GM21786 (cell line): ENCODE results near the gene CD164L2.

Source experiments
- ATAC-seq: cut with Tn5 transposase; IDR thresholded peaks from one replicate; pipeline ENCODE4 v1.9.1; 2021; ENCODE audit not compliant: unreplicated experiment

The CD164L2 gene

DNA sequence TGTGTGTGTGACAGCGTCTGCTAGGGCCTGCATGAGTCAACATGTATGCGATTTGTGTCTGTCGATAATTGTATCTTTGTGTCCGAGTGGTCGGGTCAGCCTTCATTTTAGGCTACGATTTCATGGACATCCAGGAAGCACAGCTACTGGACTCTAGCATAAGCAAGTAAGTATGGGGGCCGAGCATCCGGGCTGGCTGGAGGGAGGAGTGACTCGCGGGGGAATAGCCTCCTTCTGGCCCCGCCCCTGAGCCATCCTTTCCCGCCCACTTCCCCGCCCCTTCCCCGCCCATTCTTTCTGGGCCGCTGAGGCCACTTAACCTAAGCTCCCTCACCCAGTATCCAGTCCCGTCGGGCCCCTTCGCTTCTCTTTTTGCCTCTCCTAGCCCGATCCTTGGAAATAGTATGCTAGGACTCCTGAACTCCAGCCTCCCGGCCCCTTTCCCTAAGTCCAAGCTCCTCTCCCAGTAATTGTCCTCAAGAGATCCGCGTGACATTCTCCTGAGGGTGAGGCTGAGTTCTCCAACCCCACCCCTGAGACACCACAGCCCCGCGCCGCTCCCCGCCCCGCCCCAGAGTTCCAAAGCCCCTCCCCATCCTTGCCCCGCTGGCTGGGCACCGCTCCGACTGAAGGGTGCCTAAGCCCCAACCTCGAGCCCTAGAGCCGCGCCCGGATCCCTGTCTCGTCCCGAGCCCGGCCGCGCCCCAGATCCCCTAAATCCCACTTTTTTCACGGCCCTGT lies 17.6 kb downstream of the CD164L2 start:
- no peak for ATAC-seq

DNA sequence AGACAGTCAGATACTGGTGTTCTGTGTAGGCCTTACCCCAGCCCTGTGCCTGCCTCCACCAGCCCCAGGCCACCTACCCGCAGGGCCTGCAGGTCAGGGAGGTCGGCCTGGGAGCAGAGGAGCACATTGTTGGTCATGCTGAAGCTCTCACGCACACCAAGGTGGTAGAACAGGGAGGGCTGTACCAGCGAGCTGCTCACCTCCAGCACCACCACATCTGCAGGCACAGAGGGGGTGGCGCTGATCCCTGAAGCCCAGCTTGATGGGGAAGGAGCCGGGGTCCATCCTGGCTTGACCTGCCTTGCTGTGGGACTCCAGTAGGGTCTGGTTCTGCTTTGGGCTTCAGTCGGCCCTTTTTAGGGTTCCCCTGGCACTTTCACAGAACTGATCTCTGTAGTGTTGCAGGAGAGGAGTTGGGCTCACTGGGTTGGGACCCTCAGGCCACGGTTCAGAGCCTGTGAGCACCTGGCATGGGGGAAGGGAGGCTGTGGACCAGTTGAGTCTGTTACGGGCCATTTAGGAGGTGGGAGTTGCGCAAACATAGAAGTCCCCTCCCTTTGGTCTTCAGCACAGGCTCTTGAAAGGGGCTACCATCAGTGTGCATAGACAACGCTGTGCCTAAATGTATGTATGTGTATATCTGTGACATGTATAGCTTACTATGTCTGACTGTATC lies 18.3 kb downstream of the CD164L2 start:
- no peak for ATAC-seq

DNA sequence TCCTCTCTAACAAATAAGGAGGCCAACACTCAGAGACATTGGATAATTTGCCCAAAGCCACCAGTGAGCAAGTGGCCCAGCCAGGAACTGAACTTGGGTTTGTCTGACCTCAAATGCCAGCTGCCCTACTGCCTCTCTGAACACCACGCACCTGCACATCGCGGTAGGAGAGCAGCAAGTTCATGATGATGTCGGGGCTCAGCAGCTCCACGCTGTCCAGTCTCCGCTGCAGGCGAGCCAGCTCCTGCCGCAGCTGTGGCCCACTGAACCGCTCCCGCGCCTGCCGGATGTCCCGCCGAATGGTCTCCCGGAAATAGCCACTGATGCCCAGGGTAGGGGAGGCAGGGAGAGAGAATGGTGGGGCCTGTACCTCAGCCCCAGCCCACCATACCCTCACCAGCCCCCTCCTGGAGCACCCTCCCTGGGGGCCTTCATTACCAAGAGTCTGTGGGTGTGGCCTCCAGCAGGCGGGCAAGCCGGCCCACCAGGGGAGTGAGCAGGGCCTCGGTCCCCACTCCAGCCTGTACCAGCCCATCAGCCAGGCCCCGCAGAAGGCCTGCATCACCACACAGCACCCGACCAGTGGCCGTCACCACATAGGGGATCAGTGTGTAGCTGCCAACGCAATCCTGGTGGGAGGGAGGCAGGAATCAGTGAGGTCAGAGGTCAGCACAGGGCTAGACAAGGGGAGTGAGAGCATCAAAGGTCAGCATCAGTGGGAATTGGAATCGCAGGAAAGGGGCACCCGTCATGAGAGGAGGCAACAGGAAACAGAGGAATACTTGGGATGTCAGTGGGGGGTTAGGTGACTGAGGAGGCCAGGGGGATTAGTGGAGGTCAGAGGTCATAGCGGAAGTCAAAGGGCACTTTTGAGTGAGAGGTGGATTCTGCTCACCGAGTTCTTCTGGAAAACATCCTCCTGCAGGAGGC lies 19.1 kb downstream of the CD164L2 start:
- no peak for ATAC-seq

DNA sequence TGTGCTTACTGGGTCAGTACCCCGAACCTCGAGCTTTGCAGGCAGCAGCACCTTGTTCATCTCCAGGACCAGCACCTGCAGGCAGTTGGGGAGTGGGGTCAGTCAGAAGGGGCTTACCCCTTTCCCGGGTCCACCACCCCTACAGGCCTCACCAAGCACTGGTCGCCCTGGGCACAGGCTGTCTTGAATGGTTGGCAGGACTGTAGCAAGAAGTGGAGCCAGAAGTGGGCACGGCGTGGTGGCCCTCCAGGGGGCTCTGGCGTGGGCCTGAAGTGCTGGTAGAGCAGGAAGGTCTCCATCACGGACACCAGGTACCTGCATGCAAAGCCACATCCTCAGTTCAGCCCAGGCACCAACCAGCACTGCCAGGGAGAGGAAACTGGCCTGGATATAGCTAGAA lies 21.6 kb downstream of the CD164L2 start:
- no peak for ATAC-seq

DNA sequence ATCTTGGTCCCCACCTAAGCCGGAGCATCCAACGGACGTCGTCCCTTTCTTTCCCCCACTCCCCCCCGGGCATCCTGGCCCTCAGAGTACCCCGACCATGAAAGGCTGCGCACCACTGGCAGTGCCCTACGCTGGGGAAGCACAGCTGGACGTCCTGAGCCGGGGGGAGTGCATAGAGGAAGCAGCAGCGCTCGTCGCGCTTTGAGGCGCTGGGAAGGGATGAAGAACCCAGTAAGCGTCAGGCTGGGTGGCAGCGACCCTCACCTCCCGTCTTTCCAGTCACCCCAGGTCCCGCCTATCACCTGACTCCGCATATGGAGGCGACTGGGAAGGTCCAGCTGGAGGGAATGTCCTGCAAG lies 22.1 kb downstream of the CD164L2 start:
- no peak for ATAC-seq

DNA sequence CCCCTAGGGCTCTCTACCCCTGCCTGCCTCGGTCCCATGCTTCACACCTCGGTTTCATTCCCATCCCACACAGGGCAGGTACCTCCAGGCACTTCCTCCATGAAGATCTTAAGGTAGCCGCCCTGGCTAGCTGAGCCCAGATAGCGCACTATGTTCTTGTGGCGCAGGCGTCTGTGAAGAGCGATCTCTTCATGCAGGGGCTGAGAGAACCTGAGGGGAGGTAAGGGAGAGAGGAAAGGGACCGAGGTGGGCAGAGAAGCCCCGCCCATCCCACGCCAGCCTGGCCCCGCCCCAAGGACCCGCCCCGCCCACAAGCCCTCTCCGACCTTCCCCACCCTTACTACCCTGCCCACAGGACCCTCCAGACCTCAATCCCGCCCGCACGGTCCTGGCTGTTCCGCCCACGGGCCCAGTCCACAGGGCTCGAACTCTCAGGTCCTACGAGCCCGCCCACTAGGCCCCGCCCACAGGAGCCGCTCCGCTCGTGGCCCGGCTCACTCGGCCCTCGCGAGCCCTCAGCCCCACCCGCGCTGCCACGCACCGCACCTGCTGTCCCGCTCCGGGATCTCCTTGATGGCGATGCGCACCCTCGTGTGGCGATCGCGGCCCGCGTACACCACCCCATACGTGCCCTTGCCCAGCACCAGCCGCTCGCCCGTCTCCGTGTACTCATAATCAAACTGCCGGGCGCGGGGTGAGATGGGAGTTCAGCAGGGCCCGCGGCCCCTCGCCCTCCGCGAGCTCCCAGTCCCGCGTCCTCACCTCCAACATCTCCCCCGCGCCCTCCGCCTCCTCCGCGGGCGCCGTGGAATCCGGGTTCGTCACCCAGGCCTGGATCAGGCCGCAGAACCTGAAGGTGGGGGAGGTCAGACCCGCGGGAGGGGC lies 22.7 kb downstream of the CD164L2 start:
- ATAC-seq: no peak

DNA sequence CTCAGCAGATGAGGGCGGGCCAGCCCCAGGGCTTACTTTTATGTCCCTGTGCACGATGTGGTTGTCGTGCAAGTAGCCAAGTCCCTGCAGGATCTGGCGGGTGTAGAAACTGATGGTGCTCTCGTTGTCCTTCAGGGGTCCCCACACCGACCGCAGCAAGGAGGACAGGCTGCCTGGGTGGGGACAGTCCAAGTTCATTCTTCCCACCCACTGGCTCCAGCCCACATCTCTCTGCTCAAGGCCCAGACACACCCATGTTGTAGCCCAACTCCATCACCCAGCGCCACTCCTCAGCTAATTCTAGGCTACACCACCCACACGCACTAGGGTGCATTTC lies 23.3 kb downstream of the CD164L2 start:
- no peak for ATAC-seq

DNA sequence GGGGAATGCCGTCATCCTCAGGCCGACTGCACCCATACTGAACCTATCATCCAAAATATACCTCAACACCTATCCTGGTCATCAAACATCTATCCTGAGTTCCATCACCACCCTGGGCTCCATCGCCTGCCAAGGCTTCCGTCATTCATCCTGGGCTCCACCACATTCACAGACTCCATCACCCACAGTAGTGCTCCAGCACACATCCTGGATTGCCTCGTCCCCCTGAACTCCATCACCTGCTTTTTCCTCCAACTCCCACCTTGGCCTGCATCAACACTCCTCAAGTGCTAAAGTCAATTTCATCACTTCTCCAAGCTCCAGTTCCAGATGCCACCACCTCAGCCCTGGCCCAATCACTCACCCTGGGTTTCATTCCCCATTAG lies 24.2 kb downstream of the CD164L2 start:
- ATAC-seq: no peak

DNA sequence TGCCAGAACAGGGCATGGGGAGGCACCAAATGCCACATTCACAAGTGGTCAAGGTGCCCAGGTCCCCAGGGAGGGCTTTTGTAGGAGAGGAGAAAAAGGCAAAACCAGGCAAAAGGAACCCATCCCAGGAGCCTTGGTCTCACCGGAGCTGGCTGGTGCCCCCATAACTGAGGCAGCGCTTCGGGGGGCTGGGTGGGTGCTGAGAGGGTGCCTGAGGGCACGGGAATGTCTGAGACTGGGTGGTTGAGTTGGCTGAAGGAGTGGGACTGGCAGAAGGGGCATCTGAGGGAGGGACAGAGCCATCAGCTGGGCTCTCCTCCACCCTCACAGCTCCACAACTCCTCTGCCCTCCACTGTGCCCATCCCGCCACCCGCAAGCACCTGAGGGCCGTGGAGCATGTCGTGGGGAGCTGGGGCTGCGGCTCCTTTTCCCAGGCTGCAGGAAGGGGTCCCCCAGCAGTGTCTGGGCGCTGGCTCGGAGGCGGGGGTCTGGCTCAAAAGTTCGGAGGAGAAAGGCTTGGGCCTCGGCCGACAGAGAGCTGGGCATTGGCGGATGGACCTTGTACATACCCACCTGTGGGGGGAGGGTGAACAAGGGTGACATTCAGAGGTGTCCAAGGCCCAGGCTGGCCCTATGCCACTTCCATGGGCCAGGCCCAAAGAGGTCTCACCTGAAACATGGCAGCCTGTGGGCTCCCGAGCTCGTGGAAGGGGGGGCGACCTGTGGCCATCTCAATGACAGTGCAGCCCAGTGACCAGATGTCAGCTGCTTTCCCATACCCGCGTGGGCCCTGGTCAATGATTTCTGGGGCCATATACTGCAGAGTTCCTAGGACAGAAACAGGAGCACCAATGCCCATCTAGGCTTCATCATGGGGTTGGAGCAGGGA lies 24.9 kb downstream of the CD164L2 start:
- no peak for ATAC-seq

DNA sequence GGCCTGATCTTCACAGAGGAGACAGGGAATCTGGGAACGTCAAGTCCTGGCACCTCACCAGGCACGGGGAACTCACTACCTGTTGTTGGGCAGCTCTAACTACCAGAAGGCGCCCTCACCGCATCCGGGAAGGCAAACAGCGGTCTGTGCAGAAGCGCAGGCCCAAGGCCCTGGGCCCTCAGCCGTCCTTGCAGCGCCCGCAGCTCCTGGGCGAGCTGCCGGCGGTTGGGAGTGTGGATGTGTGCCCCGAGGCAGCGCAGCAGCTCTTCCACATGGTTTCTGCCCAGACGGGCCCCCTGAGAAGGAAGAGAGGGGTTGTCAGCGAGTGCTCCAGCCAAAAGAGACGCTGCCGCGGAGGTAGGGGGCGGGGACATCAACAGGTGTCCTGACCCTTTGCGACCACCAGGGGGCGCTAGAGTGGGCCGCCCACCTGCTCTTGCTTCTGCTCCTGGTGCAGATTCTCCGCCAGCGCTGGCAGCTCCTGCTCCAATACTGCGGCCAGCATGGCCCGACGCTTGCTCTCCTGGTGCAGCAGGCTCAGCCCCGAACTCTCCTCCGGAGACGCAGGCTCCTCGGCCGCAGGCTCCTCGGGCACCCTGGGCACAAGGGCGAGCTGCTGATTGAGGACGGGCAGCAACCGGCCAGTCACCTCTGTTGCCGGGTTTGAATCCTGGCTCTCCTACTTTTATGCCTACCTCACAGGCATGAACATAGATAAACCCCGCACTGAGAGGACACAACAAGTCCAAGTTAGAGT lies 25.7 kb downstream of the CD164L2 start:
- ATAC-seq: no peak

DNA sequence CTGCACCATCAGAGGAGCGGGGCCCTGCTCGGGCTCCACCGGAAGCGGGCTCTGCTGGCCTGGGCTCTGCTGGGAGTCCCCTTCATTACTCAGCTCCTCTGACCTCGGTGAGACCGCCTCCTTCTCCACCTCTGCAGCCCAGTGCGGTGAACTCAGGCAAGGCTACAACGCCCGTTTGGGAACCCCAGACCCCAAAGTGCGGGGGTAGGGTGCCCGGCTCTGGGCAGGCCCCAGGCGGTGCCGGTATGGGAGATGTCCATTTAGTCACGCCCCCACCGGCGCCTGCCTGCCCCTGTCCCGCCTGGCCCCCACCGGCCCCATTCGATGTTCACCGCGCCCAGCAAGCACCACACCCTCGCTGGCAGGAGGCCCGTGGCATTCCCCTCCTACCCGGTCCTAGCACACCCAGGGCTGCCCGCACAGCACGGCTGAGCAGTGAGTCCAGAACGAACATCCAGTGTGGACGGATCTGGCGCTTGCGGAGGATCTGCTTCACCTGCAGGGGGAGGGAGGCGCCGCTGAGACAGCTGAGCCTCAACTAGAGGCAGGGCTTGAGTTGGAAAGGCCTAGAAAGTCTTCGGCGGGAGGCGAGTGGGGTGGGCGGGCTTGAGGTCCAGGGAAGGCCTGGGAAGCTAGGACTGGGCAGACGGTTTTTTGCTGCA lies 26.4 kb downstream of the CD164L2 start:
- no peak for ATAC-seq

DNA sequence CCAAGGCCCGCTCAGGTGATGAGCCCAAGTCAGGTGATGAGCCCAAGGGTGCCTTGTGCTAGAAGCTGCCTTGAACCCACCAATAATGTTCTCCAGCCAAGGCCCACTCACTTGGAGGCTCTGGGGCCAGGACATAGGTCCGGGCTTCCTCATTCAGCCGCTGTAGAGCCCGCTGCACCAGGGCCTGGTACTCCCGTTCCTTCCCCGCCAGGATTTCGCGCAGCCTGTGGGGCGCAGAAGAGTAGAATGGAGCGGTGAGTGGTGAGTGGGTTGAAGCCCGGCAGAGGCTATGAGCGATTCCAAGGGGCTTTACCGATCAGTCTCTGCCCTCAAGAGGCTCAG lies 26.9 kb downstream of the CD164L2 start:
- ATAC-seq: no peak

DNA sequence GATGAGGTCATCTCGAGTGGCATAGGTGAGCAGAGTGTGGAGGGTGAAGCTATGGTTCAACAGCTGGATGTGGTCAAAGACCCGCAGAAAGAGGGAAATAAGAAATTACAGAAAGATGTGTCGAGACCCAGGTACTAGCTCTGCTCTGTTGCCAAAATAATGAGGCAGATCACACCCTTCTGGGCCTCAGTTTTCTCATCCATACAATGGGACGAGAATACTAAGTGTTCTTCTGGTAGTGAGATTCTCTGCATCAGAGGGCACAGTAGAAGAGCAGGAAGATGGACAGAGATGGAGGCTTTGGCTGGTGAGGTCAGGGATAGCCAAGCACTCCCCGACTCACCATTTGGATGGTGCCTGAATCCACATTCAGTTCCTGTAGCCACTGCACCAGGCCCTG lies 27.4 kb downstream of the CD164L2 start:
- no peak for ATAC-seq

DNA sequence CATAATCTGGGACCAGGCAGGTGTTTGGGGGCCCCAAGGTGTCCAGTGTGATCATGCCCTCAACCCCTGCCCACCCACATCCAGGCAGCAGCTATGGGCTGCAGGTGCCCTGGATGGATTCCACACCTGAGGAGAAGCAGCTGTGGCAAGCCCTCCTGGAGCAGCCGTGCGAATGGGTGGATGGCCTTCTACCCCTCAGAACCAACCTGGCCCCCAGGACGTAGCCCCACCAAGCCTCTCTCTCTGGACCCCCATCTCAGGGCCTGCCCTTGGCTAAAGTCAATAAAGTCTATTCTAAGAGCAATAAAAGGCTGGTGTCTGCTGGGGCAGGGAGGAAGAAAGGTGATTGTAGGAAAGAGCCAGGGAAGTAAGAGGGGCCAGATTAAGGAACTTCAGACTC lies 29.5 kb downstream of the CD164L2 start:
- no peak for ATAC-seq

DNA sequence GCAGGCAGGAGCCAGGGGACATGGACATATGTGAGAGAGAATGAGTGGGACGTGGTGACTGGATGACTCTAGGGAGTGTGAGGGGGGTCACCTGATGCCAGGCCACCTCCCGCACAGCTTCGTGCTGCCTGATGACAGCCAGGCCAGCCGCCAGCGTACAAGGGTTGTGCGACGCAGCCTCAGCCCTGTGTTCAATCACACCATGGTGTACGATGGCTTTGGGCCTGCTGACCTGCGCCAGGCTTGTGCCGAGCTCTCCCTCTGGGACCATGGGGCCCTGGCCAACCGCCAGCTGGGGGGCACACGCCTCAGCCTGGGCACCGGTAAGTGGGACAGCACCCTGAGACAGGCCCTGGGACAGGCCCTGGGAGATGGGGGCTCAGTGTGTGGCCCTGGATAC lies 30.0 kb downstream of the CD164L2 start:
- ATAC-seq: no peak

DNA sequence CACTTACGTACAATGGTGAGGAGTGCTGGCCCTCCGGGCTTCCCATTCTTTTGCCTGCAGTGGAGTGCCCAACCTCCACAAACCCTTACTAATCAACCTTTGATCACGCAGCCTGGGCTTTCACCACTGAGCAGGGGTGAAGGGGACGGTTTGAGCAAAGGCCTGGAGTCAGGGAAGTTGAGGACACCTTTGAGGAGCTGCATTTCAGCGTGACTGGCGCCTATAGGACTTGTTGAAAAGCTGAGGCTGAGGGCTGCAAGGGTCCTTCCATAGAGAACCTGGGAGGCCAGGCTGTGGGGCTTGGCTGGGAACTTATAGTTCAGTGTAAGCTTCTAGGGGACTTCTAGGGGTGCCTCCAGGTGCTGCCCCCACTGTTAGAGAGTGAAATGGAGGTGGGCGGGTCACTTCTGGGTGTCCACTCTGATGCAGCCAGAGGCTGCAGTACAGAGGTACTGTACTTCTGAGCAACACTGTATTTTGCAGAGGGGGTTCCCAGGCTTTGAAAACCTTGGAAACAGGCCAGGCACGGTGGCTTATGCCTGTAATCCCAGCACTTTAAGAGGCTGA lies 31.5 kb downstream of the CD164L2 start:
- no peak for ATAC-seq

DNA sequence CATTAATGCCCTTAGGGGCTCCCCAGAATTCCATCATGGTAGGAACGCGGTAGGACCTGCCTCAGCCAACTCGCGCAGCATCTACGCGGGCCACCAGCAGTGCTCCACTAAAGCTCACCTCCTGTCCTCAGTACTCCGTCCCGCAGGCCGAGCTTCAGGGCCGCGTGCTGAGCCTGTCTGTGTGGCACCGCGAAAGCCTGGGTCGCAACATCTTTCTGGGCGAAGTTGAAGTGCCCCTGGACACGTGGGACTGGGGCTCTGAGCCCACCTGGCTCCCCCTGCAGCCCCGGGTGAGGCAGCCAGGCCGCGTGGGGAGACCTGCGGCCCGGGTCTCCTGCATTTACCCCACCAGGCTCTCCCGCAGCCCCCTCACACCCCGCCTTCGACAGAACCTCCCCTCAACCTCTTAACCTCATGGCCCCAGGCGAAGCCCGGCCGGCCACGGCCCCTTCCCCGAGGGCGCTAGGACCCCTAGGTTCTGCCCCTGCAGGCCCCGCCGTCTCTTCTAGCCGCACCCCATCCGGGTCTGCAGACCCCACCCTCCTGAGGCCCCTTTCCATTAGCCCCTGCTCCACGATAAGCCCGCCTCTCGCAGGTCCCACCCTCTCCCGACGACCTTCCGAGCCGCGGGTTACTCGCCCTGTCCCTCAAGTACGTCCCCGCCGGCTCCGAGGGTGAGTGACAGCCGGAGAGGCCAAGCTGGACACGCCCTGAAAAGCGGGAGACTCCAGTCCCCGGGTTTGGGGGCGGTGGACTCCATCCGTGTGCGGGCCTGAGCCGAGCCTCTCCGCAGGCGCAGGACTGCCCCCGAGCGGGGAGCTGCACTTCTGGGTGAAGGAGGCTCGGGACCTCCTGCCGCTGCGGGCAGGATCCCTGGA lies 32.2 kb downstream of the CD164L2 start:
- no peak for ATAC-seq
